H9 (cell line): ENCODE results near the gene ACTC1. TPM values are rescaled to one million over a fixed set of nuclear protein-coding genes. Genes with fewer than 3 reads are reported as not detected.

Experiments
- DNase-seq: peaks from one replicate; pipeline ENCODE4 v3.0.0-alpha.2; 2017
- H2AFZ ChIP-seq: one replicate; pipeline ENCODE4 v1.6.1; 2013; ENCODE audit warnings: mild to moderate bottlenecking, low read length, control low read depth, moderate library complexity
- H2AK5ac ChIP-seq: 2 replicates; pipeline ENCODE4 v1.6.1; 2013; ENCODE audit warnings: low read length, control low read depth, mixed read lengths; ENCODE audit not compliant: insufficient read length
- H2BK120ac ChIP-seq: one replicate; pipeline ENCODE4 v1.6.1; 2013; ENCODE audit warnings: low read depth, mild to moderate bottlenecking, low read length, control low read depth, inconsistent platforms; ENCODE audit not compliant: poor library complexity, severe bottlenecking
- H2BK12ac ChIP-seq: 2 replicates; pipeline ENCODE4 v1.6.1; 2013; ENCODE audit warnings: low read length, control low read depth, mixed read lengths, low read depth; ENCODE audit not compliant: insufficient read length
- H2BK15ac ChIP-seq: 2 replicates; pipeline ENCODE4 v1.6.1; 2013; ENCODE audit warnings: low read depth, low read length, control low read depth
- H2BK20ac ChIP-seq: one replicate; pipeline ENCODE4 v1.6.1; 2013; ENCODE audit warnings: low read depth, mild to moderate bottlenecking, low read length, control low read depth, inconsistent platforms; ENCODE audit not compliant: poor library complexity, severe bottlenecking
- H2BK5ac ChIP-seq: 2 replicates; pipeline ENCODE4 v1.6.1; 2013; ENCODE audit warnings: low read length, control low read depth, mixed read lengths; ENCODE audit not compliant: insufficient read length
- H3K14ac ChIP-seq: 2 replicates; pipeline ENCODE4 v1.6.1; 2013; ENCODE audit warnings: low read length, control low read depth; ENCODE audit not compliant: insufficient read depth
- H3K18ac ChIP-seq: 2 replicates; pipeline ENCODE4 v1.6.1; 2013; ENCODE audit warnings: low read depth, mild to moderate bottlenecking, mixed read lengths, low read length, control low read depth; ENCODE audit not compliant: insufficient read length
- H3K23ac ChIP-seq: 2 replicates; pipeline ENCODE4 v1.6.1; 2013; ENCODE audit warnings: low read length, control low read depth, mixed read lengths, low read depth; ENCODE audit not compliant: insufficient read length
- H3K23me2 ChIP-seq: 2 replicates; pipeline ENCODE4 v1.6.1; 2013; ENCODE audit warnings: low read depth, mild to moderate bottlenecking, mixed read lengths, low read length, control low read depth; ENCODE audit not compliant: insufficient read length, poor library complexity, severe bottlenecking
- H3K27ac ChIP-seq: 2 replicates; pipeline ENCODE4 v1.5.1; 2013; ENCODE audit warnings: low read length, control low read depth, mixed read lengths, low read depth; ENCODE audit not compliant: insufficient read length
- H3K27me3 ChIP-seq: 2 replicates; pipeline ENCODE4 v1.6.1; 2013; ENCODE audit warnings: low read length, control low read depth, inconsistent platforms; ENCODE audit not compliant: insufficient read depth
- H3K4ac ChIP-seq: 2 replicates; pipeline ENCODE4 v1.6.1; 2013; ENCODE audit warnings: low read depth, mild to moderate bottlenecking, control low read depth, inconsistent platforms, low read length, moderate library complexity
- H3K4me1 ChIP-seq: 2 replicates; pipeline ENCODE4 v1.6.1; 2013; ENCODE audit warnings: low read length, control low read depth, inconsistent platforms; ENCODE audit not compliant: insufficient read depth
- H3K4me2 ChIP-seq: 2 replicates; pipeline ENCODE4 v1.6.1; 2013; ENCODE audit warnings: low read length, control low read depth, mixed read lengths; ENCODE audit not compliant: insufficient read length, insufficient read depth
- H3K56ac ChIP-seq: 2 replicates; pipeline ENCODE4 v1.6.1; 2013; ENCODE audit warnings: low read depth, mild to moderate bottlenecking, mixed read lengths, low read length, control low read depth; ENCODE audit not compliant: insufficient read length
- H3K79me1 ChIP-seq: 2 replicates; pipeline ENCODE4 v1.6.1; 2013; ENCODE audit warnings: low read depth, mild to moderate bottlenecking, moderate library complexity, low read length, control low read depth, inconsistent platforms; ENCODE audit not compliant: insufficient read depth, poor library complexity, severe bottlenecking
- H3K79me2 ChIP-seq: 2 replicates; pipeline ENCODE4 v1.6.1; 2013; ENCODE audit warnings: low read length, control low read depth, inconsistent platforms; ENCODE audit not compliant: insufficient read depth
- H3K9ac ChIP-seq: 2 replicates; pipeline ENCODE4 v1.6.1; 2013; ENCODE audit warnings: low read length, control low read depth, mixed read lengths; ENCODE audit not compliant: insufficient read length; ENCODE audit errors: extremely low read depth
- H3K9me3 ChIP-seq: one replicate; pipeline ENCODE4 v1.6.1; 2013; ENCODE audit warnings: low read depth, low read length, inconsistent platforms; ENCODE audit not compliant: control insufficient read depth
- H3T11ph ChIP-seq: one replicate; pipeline ENCODE4 v1.6.1; 2013; ENCODE audit warnings: mild to moderate bottlenecking, low read length, control low read depth, inconsistent platforms
- H4K20me1 ChIP-seq: one replicate; pipeline ENCODE4 v1.6.1; 2013; ENCODE audit not compliant: control insufficient read depth, insufficient read length, insufficient read depth
- H4K5ac ChIP-seq: 2 replicates; pipeline ENCODE4 v1.6.1; 2013; ENCODE audit warnings: low read depth, mild to moderate bottlenecking, mixed read lengths, low read length, control low read depth; ENCODE audit not compliant: insufficient read length
- H4K8ac ChIP-seq: replicated peaks from 2 replicates; pipeline ENCODE4 v1.6.1; 2013; ENCODE audit warnings: low read length, control low read depth, mixed read lengths, low read depth; ENCODE audit not compliant: insufficient read length
- H4K91ac ChIP-seq: 2 replicates; pipeline ENCODE4 v1.6.1; 2013; ENCODE audit warnings: low read depth, mild to moderate bottlenecking, moderate library complexity, mixed read lengths, low read length, control low read depth; ENCODE audit not compliant: insufficient read length
- H3K27ac Mint-ChIP-seq, 3 experiments: 2 replicates in 2 of 3; 3 replicates in 1 of 3; pipeline ENCODE4 v1.8.0; 2020 to 2021; ENCODE audit warnings: mixed read lengths in 3 of 3, mild to moderate bottlenecking in 1 of 3, moderate library complexity in 1 of 3
- H3K27me3 Mint-ChIP-seq: 2 replicates; pipeline ENCODE4 v1.8.0; 2021; ENCODE audit warnings: low read depth, mild to moderate bottlenecking, moderate library complexity, mixed read lengths
- H3K36me3 Mint-ChIP-seq, 3 experiments: 2 replicates in 2 of 3; 3 replicates in 1 of 3; pipeline ENCODE4 v1.8.0; 2020 to 2021; ENCODE audit warnings: low read depth in 3 of 3, mixed read lengths in 3 of 3; ENCODE audit not compliant: insufficient read depth in 1 of 3
- H3K4me1 Mint-ChIP-seq, 2 experiments: 2 replicates each; pipeline ENCODE4 v1.8.0; 2020; ENCODE audit warnings: mixed read lengths in 2 of 2
- H3K4me3 Mint-ChIP-seq, 2 experiments: 2 replicates in 1 of 2; 3 replicates in 1 of 2; pipeline ENCODE4 v1.8.0; 2020 to 2021; ENCODE audit warnings: mild to moderate bottlenecking in 2 of 2, mixed read lengths in 2 of 2, moderate library complexity in 1 of 2
- H3K9me3 Mint-ChIP-seq, 2 experiments: 2 replicates in 1 of 2; 3 replicates in 1 of 2; pipeline ENCODE4 v1.8.0; 2020; ENCODE audit warnings: mild to moderate bottlenecking in 2 of 2, mixed read lengths in 2 of 2, moderate library complexity in 1 of 2
- WGBS: extraction: QIAGEN DNeasy Blood & Tissue Kit; methylation state at CpG from one replicate; pipeline ENCODE4 v1.1.7; 2013; ENCODE audit warnings: missing lambda C conversion rate, low lambda C conversion rate, mixed read lengths; ENCODE audit not compliant: insufficient read length; ENCODE audit errors: extremely low coverage; 5-methylcytosine and 5-hydroxymethylcytosine counted together
- total RNA-seq: library from RNA; stranded (reverse); gene quantifications from 2 replicates; pipeline ENCODE4 v1.2.1, GENCODE V29; 2021
- TF ChIP-seq, protein P1 (sequence below): fragments of 200-600 bp; sonication (generic); conservative IDR thresholded peaks from 3 replicates; pipeline ENCODE4 v1.8.0; 2021; ENCODE audit warnings: antibody characterized with exemption, mild to moderate bottlenecking

ACTC1 gene
- total RNA-seq, 1 experiment from 2014 or later: 52.2 TPM

DNA sequence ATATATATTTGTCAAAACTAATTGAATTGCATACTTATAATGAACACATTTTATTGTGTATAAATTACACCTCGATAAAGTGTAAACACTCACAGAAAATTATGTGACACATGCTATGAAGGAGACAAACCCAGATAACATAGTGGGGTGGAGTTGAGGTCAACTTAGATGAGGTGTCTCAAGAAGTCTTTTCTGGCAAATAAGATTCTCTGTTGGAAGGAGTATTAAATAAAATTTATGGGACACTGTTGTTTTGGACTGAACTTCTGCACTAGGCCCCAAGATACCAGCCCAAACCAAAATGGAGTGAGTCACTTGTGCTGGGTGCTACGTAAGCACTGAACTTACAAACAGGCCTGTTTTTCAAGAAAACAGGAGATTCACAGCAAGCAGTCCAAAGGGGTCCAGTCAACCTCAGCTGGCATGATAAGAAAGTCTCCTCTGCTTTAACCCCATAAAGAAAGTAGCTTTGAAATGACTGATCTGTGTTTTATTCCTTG lies 18.7 kb downstream of the ACTC1 start:
- Histone ChIP-seq H4K5ac (no peak overlapping the region), H2AK5ac (no peak overlapping the region), H3K79me2 (no peaks in the 10 kb centered on the region), H2BK5ac (no peak overlapping the region), H3K4ac (no peak overlapping the region), H4K91ac (no peak overlapping the region), H3K56ac (no peak overlapping the region), H3K79me1 (no peaks in the 10 kb centered on the region), H3K27me3 (no peaks in the 10 kb centered on the region), H3K4me1 (no peaks in the 10 kb centered on the region), H3K14ac (no peak overlapping the region), H2AFZ (no peak overlapping the region), H3K23me2 (no peaks in the 10 kb centered on the region), H2BK20ac (no peak overlapping the region), H3K27ac (no peak overlapping the region), H3K18ac (no peak overlapping the region), H4K20me1 (no peaks in the 10 kb centered on the region), H2BK120ac (no peak overlapping the region), H3K23ac (no peak overlapping the region), H3K4me2 (no peak overlapping the region), H3T11ph (no peak overlapping the region), H2BK12ac (no peak overlapping the region), H3K9me3 (no peaks in the 10 kb centered on the region), H2BK15ac (no peak overlapping the region), H3K9ac (no peak overlapping the region), H4K8ac (no peak overlapping the region)
- no peak for DNase-seq
- Mint-ChIP-seq H3K9me3 (peaks cover 4 to 8% of the 10 kb centered on the region in 2 experiments; a peak in 2 of 5 replicates), H3K4me1 (peaks cover 9 to 14% of the 10 kb centered on the region in 2 experiments), H3K36me3 (no peaks in the 10 kb centered on the region), H3K27ac (no peak overlapping the region), H3K27me3 (no peaks in the 10 kb centered on the region; the same call in 1 of the 2 replicates), H3K4me3 (no peak overlapping the region)
- TF ChIP-seq, protein P1, sequence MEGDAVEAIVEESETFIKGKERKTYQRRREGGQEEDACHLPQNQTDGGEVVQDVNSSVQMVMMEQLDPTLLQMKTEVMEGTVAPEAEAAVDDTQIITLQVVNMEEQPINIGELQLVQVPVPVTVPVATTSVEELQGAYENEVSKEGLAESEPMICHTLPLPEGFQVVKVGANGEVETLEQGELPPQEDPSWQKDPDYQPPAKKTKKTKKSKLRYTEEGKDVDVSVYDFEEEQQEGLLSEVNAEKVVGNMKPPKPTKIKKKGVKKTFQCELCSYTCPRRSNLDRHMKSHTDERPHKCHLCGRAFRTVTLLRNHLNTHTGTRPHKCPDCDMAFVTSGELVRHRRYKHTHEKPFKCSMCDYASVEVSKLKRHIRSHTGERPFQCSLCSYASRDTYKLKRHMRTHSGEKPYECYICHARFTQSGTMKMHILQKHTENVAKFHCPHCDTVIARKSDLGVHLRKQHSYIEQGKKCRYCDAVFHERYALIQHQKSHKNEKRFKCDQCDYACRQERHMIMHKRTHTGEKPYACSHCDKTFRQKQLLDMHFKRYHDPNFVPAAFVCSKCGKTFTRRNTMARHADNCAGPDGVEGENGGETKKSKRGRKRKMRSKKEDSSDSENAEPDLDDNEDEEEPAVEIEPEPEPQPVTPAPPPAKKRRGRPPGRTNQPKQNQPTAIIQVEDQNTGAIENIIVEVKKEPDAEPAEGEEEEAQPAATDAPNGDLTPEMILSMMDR: no peak
- WGBS: no CpG with 5 or more reads among the region's 2 CpGs
